Measurements from ENCODE around the gene SLC25A13. TPM values are rescaled to one million over a fixed set of nuclear protein-coding genes. Genes with fewer than 3 reads are reported as not detected.

Gene SLC25A13
- total RNA-seq, 1 experiment from 2014 or later: 77.2 TPM

- no peak for DNase-seq (ENCODE audit: low spot score)
- Mint-ChIP-seq H3K36me3 (peaks cover 41% of the 10 kb centered on the region), H3K9me3 (peaks cover 17% of the 10 kb centered on the region), H3K27me3 (ENCODE audit: low read depth) (no peaks in the 10 kb centered on the region), H3K4me1 (peaks cover 2% of the 10 kb centered on the region), H3K4me3 (no peak overlapping the region), H3K27ac (no peak overlapping the region)
- CTCF ChIA-PET: interaction anchor here (0.6 kb wide), 1 partner anchor 9 kb away, joined by 3 read pairs; no protein-coding TSS in a partner anchor
- TF ChIP-seq CREB1 (CRISPR knock-in tag; IDR thresholded peaks at IDR 0.05): no peak
- no peak for TF ChIP-seq NFATC4 (CRISPR knock-in tag; IDR thresholded peaks at IDR 0.05)
- TF ChIP-seq E2F1 (CRISPR knock-in tag; IDR thresholded peaks at IDR 0.05): no peak
- TF ChIP-seq FOXP1 (CRISPR knock-in tag; IDR thresholded peaks at IDR 0.05; ENCODE audit: borderline replicate concordance): no peak
- TF ChIP-seq, protein P1, sequence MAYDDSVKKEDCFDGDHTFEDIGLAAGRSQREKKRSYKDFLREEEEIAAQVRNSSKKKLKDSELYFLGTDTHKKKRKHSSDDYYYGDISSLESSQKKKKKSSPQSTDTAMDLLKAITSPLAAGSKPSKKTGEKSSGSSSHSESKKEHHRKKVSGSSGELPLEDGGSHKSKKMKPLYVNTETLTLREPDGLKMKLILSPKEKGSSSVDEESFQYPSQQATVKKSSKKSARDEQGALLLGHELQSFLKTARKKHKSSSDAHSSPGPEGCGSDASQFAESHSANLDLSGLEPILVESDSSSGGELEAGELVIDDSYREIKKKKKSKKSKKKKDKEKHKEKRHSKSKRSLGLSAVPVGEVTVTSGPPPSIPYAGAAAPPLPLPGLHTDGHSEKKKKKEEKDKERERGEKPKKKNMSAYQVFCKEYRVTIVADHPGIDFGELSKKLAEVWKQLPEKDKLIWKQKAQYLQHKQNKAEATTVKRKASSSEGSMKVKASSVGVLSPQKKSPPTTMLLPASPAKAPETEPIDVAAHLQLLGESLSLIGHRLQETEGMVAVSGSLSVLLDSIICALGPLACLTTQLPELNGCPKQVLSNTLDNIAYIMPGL (CRISPR knock-in tag; IDR thresholded peaks at IDR 0.05): no peak
- TF ChIP-seq E2F4 (CRISPR knock-in tag; IDR thresholded peaks at IDR 0.05; ENCODE audit: borderline replicate concordance, low read depth): no peak
- POLR2A ChIA-PET: interaction anchor here (0.6 kb wide), 1 partner anchor 166 kb away, joined by 3 read pairs; no protein-coding TSS in a partner anchor
- ATAC-seq: no peak
These were observed 88.3 kb downstream of the SLC25A13 start for GRCh38 chr7:96233528-96234154.

DNA sequence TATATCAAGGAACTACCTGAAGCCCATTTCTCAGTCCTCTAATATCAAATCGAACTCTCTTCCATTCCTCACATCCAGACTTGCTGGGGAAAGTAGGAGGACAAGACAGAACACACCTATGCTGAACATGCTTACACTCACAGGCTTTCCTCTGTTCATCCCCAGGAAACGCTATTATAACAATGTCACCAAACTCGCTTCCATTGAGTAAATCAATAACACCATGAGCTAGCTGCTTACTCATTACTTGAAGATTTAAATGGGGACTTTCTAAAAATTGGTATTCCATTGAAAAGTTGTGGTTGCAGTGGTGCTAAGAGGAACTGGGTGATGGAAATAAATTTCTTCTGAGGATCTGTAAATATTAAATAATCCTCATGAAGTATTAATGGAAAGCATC lies 88.8 kb downstream of the SLC25A13 start:
- ChIA-PET POLR2A (no interaction called here), CTCF (no interaction called here)
- no peaks in the 10 kb centered on the region for H3K27me3 Mint-ChIP-seq (ENCODE audit: low read depth)
- peaks cover 45% of the 10 kb centered on the region for H3K36me3 Mint-ChIP-seq
- DNase-seq (ENCODE audit: low spot score) (no peak), ATAC-seq (no peak)
- peaks cover 2% of the 10 kb centered on the region for H3K4me1 Mint-ChIP-seq
- H3K27ac Mint-ChIP-seq: no peak overlapping the region
- no peak overlapping the region for H3K4me3 Mint-ChIP-seq
- H3K9me3 Mint-ChIP-seq: peaks cover 19% of the 10 kb centered on the region
- no peak for TF ChIP-seq EMX1 (CRISPR knock-in tag; IDR thresholded peaks at IDR 0.05)
- no peak for TF ChIP-seq AR (CRISPR knock-in tag; IDR thresholded peaks at IDR 0.05)
- TF ChIP-seq, protein P1 (CRISPR knock-in tag; IDR thresholded peaks at IDR 0.05): no peak
- no peak for TF ChIP-seq GRHL2 (CRISPR knock-in tag; IDR thresholded peaks at IDR 0.05; ENCODE audit: insufficient replicate concordance, severe bottlenecking)
- no peak for TF ChIP-seq ZNF512 (CRISPR knock-in tag; IDR thresholded peaks at IDR 0.05; ENCODE audit: borderline replicate concordance)
- no peak for TF ChIP-seq ZBTB21 (CRISPR knock-in tag; IDR thresholded peaks at IDR 0.05; ENCODE audit: borderline replicate concordance)
- no peak for TF ChIP-seq ZNF423 (CRISPR knock-in tag; IDR thresholded peaks at IDR 0.05)
- TF ChIP-seq, protein P2, sequence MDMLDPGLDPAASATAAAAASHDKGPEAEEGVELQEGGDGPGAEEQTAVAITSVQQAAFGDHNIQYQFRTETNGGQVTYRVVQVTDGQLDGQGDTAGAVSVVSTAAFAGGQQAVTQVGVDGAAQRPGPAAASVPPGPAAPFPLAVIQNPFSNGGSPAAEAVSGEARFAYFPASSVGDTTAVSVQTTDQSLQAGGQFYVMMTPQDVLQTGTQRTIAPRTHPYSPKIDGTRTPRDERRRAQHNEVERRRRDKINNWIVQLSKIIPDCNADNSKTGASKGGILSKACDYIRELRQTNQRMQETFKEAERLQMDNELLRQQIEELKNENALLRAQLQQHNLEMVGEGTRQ (CRISPR knock-in tag; IDR thresholded peaks at IDR 0.05): no peak
- TF ChIP-seq, protein P3, sequence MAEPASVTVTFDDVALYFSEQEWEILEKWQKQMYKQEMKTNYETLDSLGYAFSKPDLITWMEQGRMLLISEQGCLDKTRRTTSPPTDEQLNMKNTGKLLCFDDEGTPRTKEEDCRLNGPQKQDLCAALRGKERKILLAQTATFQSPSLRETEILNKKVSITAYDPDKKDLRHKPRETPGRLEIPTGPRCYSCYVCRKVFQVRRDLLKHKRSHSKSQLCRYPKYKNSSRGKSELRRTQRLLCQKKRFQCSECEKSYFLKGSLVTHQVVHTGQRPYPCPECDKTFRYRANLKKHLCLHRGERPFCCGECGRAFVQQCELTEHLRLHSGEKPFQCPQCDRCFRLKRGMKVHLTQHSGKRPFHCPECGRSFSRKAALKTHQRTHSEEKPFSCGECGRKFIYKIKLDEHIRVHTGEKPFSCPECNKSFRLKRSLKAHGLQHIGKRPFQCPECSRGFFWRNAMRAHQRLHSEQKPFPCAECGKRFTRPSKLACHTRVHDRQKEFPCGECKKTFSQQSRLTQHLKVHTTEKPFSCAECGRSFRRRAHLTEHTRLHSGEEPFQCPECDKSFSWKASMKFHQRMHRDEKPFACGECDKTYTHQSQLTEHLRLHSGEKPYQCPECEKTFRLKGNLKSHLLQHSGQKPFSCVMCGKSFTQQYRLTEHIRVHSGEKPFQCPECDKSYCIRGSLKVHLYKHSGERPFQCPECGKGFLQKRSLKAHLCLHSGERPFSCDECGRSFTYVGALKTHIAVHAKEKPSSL (CRISPR knock-in tag; conservative IDR thresholded peaks at IDR 0.05): no peak
- no peak for TF ChIP-seq TP53 (CRISPR knock-in tag; IDR thresholded peaks at IDR 0.05)
- TF ChIP-seq SMAD3 (CRISPR knock-in tag; IDR thresholded peaks at IDR 0.05; ENCODE audit: borderline replicate concordance): no peak
- TF ChIP-seq FOXP1 (CRISPR knock-in tag; IDR thresholded peaks at IDR 0.05; ENCODE audit: borderline replicate concordance): no peak
- TF ChIP-seq MXD4 (CRISPR knock-in tag; IDR thresholded peaks at IDR 0.05; ENCODE audit: borderline replicate concordance): no peak
- no peak for TF ChIP-seq ERG (CRISPR knock-in tag; IDR thresholded peaks at IDR 0.05)
